Coronary artery (tissue), 2 donors: ENCODE measurements around the gene ANO2.
A peak's percentile ranks its signal among the peaks of the same experiment; 100 is the strongest.

Experiments used
- DNase-seq: peaks from one replicate; pipeline ENCODE4 v3.0.0-alpha.2; 2017; ENCODE audit warnings: low spot score
- H3K27ac ChIP-seq, 2 donors: fragments of 200-600 bp; sonication (generic); one replicate each; pipeline ENCODE4 v1.5.1; 2016 to 2019
- H3K4me3 ChIP-seq: fragments of 200-600 bp; sonication (generic); 2 replicates; pipeline ENCODE4 v1.5.1; 2016; ENCODE audit warnings: mild to moderate bottlenecking, moderate library complexity
- CTCF ChIP-seq: fragments of 200-600 bp; sonication (generic); IDR thresholded peaks from one replicate; pipeline ENCODE4 v1.5.1; 2019; ENCODE audit warnings: antibody characterized with exemption

Gene ANO2

GRCh38 chr12:5945071-5946008 is at the start of gene ANO2:
Gene ANO2 (minus strand): TSS chr12:5945259. CDS start chr12:5945217, 42 bp downstream.
- peak within 1 kb of the TSS; percentile 73 for H3K4me3 ChIP-seq
- H3K27ac ChIP-seq, result no peak within 1 kb of the TSS
- DNase-seq, result no peak
- TF ChIP-seq CTCF, result no peak

GRCh38 chr12:5989621-5990020 is 44.6 kb upstream of the ANO2 start:
- Histone ChIP-seq H3K4me3 (no peak overlapping the region), H3K27ac (no peak overlapping the region)
- no peak for DNase-seq
- no peak for TF ChIP-seq CTCF

GRCh38 chr12:5988659-5989116 is 43.6 kb upstream of the ANO2 start:
- peak; percentile 92 for TF ChIP-seq CTCF
- no peak for DNase-seq
- Histone ChIP-seq H3K4me3 (no peak overlapping the region), H3K27ac (no peak overlapping the region)

- Histone ChIP-seq H3K4me3 (no peak overlapping the region), H3K27ac (no peak overlapping the region)
- no peak for DNase-seq
- TF ChIP-seq CTCF, result no peak
These were observed 43.0 kb upstream of the ANO2 start for GRCh38 chr12:5988088-5988487.

GRCh38 chr12:5987573-5987972 is 42.5 kb upstream of the ANO2 start:
- Histone ChIP-seq H3K27ac (no peak overlapping the region), H3K4me3 (no peak overlapping the region)
- TF ChIP-seq CTCF, result no peak
- no peak for DNase-seq

- no peak for TF ChIP-seq CTCF
- Histone ChIP-seq H3K4me3 (no peak overlapping the region), H3K27ac (no peak overlapping the region)
- no peak for DNase-seq
These were observed 40.4 kb upstream of the ANO2 start for GRCh38 chr12:5985471-5985870.

- TF ChIP-seq CTCF, result no peak
- H3K27ac ChIP-seq, result no peak overlapping the region
- H3K4me3 ChIP-seq, result no peak overlapping the region
- DNase-seq, result no peak
These were observed 39.8 kb upstream of the ANO2 start for GRCh38 chr12:5984873-5985272.
